ENCODE measurements around the gene PCSK1N.
"Not testable (repeated sequence)": the region's sequence is repeated elsewhere in the genome, so short reads cannot be mapped to it uniquely, and the experiment has no call there.

PCSK1N gene, protein sequence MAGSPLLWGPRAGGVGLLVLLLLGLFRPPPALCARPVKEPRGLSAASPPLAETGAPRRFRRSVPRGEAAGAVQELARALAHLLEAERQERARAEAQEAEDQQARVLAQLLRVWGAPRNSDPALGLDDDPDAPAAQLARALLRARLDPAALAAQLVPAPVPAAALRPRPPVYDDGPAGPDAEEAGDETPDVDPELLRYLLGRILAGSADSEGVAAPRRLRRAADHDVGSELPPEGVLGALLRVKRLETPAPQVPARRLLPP

DNA sequence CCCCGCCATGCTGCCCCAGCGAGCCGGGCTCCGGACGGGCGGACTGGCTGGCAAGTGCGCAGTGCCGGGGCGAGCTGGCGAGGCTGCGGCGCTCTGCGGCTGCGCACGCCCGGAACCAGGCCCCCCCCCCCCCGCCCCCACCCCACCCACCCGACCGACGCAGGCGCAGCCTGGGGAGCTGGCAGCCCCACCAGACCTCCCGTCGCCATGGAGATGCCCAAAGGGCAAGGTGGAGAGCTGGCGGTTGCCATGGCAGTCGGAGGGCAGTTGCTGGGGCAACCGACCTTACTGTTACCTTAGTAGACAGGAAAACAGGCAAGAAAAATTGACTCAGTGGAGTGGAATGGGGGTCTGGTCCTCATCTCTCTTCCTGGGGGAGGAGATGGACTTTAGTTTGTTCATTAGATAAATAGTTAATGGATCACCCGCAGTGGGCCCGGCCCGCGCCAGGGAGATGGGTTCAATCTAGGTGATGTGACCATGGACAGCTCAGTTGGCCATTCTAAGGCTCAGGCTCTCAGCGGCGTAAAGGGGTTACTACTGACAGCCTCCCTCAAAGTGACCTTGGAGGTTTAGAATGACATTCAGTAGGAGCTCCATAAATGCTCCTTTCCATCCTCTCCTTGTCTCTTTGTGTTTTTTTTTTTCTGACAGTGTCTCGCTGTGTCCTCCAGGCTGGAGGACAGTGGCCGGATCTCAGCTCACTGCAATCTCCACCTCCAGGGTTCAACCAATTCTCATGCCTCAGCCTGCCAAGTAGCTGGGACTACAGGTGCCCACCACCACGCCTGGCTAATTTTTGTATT, at the start of gene PCSK1N:
Gene PCSK1N (minus strand): TSS at position 87 of the 806 bp plus-strand sequence. CDS start 78 bp downstream, at position 9.
- ATAC-seq (no peak), DNase-seq (ENCODE audit: low spot score in 2 of 2) (no peak)
- Mint-ChIP-seq H3K4me1 (peaks cover 14% of the 10 kb centered on the region), H3K27ac (no peak within 1 kb of the TSS), H3K9me3 (no peaks in the 10 kb centered on the region), H3K4me3 (peak within 1 kb of the TSS; percentile 66), H3K36me3 (no peaks in the 10 kb centered on the region)

DNA sequence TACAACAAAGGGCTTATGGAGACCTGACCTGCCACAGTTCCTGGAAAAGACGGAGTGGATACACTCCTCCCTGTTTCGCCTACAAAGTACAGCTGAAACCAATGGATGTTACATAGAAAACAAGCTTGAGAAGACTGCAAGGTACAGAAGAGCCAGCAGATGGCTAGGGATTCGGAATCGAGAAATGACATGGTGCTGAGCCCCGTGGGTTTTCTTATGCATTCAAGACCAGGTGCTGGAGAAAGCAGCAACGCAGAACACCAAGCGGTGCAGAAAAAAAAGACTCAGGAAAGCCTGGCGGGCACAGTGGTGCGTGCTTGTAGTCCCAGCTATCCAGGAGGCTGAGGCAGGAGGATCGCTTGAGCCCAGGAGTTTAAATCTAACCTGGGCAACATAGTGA, 48.3 kb upstream of the PCSK1N start:
- ATAC-seq, result no peak
- Mint-ChIP-seq H3K36me3 (no peaks in the 10 kb centered on the region), H3K27ac (no peak overlapping the region), H3K9me3 (no peaks in the 10 kb centered on the region), H3K4me3 (no peak overlapping the region), H3K4me1 (no peaks in the 10 kb centered on the region)
- no peak for DNase-seq (ENCODE audit: low spot score in 2 of 2)

DNA sequence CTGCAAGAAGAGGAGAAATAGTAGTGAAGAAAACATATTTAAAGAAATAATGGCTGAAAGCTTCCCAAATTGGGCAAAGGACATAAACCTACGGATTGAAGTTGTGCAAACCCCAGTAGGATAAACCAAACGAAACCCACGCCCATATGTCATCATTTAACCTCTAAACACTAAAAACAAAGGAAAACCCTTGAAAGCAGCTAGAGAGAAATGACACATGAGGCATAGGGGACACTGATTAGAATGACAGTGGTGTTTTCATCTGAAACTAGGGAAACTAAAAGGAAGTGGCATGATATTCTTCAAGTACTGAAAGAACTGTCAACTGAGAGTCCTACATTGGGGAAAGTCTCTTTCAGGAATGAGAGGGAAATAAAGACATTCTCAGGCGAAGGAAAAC, 41.5 kb upstream of the PCSK1N start:
- not testable (repeated sequence) for H3K4me3 Mint-ChIP-seq; H3K4me1 Mint-ChIP-seq; DNase-seq (ENCODE audit: low spot score in 2 of 2); ATAC-seq; H3K36me3 Mint-ChIP-seq; H3K27ac Mint-ChIP-seq; H3K9me3 Mint-ChIP-seq

DNA sequence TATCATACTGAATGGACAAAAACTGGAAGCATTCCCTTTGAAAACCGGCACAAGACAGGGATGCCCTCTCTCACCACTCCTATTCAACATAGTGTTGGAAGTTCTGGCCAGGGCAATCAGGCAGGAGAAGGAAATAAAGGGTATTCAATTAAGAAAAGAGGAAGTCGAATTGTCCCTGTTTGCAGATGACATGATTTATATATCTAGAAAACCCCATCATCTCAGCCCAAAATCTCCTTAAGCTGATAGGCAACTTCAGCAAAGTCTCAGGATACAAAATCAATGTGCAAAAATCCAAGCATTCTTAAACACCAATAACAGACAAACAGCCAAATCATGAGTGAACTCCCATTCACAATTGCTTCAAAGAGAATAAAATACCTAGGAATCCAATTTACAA, 36.6 kb upstream of the PCSK1N start:
- not testable (repeated sequence) for DNase-seq (ENCODE audit: low spot score in 2 of 2); H3K27ac Mint-ChIP-seq; H3K4me1 Mint-ChIP-seq; H3K4me3 Mint-ChIP-seq; H3K36me3 Mint-ChIP-seq; ATAC-seq; H3K9me3 Mint-ChIP-seq

DNA sequence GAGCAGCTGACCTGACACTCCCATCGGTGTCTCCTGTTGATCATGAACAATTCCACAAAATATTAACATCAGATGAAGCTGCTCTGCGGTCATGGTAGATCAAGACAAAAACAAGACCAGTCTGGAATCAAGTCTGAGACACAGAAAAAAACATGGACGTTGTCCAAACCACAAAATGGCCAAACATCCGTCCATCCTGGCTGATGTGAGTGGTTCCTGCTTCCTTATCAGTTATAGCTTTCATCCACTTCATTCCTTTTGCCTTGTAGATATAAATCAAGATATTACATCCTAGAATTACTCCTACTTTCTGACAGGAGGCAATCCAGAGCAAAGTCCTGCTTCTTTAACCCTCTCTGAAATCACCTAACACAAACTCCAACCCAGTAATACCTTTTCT, 28.8 kb upstream of the PCSK1N start:
- no peaks in the 10 kb centered on the region for H3K9me3 Mint-ChIP-seq
- no peaks in the 10 kb centered on the region for H3K4me1 Mint-ChIP-seq
- DNase-seq (ENCODE audit: low spot score in 2 of 2), result no peak
- no peak overlapping the region for H3K27ac Mint-ChIP-seq
- no peak overlapping the region for H3K4me3 Mint-ChIP-seq
- H3K36me3 Mint-ChIP-seq, result no peaks in the 10 kb centered on the region
- ATAC-seq, result no peak

DNA sequence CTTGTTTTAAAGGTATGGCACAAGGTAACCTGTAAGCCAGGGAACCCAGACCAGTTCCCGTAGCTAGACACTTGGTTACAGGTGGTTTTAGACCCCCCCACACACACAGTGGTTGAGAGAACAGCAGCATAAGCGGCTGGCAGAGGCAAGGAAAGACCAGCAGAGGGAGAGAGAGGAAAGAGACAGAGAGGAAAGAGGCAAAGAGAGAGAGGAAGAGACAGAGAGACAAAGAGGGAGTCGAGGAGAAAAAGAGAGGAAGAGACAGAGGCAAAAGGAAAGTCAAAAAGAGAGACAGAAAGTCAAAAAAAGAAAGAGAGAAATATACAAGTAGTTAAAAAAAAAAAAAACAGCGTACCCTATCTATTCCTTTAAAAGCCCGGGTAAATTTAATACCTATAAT, 19.5 kb upstream of the PCSK1N start:
- Mint-ChIP-seq H3K9me3 (no peaks in the 10 kb centered on the region), H3K4me1 (peaks cover 10% of the 10 kb centered on the region)
- ATAC-seq, result no peak

DNA sequence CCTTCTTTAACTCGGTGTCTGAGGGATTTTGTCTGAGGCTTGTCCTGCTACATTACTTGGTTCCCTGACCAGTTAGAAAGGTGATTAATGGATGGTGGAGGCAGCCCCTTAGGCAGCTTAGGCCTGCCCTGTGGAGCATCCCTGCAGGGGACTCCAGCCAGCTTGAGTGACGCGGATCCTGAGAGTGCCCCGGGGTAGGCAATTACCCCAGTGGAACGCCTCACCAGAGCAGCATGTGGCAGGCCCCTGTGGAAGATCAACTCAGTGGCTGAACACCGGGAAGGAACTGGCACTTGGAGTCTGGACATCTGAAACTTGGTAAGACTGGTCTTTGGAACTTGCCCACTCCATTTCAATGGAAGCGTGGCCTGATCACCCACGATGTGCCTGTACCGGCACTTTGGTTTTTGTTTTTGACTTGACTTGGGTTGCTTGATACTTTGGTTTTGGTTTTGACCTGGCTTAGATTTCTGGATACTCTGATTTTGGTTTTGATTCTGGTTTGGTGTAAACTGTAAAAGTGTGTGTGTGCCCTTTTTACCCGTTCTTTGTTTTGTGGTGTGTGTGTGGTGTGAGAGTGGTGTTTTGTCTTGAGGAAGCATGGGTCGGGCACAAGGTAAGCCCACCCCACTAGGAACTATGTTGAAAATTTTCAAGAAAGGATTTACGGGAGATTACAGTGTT, 18.9 kb upstream of the PCSK1N start:
- not testable (repeated sequence) for H3K27ac Mint-ChIP-seq; H3K36me3 Mint-ChIP-seq; DNase-seq (ENCODE audit: low spot score in 2 of 2); H3K9me3 Mint-ChIP-seq; H3K4me3 Mint-ChIP-seq; ATAC-seq
- H3K4me1 Mint-ChIP-seq, result peaks cover 11% of the 10 kb centered on the region

More for the DNA sequence above, 19.5 kb upstream of the PCSK1N start:
- Mint-ChIP-seq H3K4me3 (no peak overlapping the region), H3K27ac (no peak overlapping the region), H3K36me3 (no peaks in the 10 kb centered on the region)
- no peak for DNase-seq (ENCODE audit: low spot score in 2 of 2)

DNA sequence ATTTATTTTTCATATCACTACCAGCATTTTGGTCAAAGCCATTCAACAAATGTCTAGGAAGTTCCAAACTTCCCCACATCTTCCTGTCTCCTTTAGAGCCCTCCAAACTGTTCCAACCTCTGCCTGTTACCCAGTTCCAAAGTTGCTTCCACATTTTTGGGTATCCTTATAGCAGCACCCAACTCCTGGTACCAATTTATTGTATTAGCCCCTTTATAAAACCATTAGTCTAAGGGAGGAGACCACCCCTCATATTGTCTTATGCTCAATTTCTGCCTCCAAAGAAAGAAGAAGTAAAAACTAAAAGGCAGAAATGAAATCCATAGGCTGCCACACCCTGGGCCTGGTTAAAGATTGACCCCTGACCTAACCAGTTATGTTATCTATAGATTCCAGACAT, 18.1 kb upstream of the PCSK1N start:
- not testable (repeated sequence) for H3K27ac Mint-ChIP-seq; H3K36me3 Mint-ChIP-seq; ATAC-seq; H3K4me3 Mint-ChIP-seq; DNase-seq (ENCODE audit: low spot score in 2 of 2); H3K9me3 Mint-ChIP-seq
- H3K4me1 Mint-ChIP-seq, result peaks cover 15% of the 10 kb centered on the region

DNA sequence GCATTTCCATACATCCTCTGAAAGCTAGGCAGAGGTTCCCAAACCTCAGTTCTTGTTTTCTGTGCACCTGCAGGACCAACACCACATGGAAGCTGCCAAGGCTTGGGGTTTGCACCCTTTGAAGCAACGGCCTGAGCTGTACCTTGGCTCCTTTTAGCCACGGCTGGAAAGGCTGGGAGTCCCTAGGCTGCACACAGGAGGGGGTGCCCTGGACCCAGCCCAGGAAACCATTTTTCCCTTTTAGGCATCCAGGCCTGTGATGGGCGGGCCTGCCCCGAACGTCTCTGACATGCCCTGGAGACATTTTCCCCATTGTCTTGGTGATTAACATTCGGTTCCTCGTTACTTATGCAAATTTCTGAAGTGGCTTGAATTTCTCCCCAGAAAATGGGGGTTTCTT, 17.4 kb upstream of the PCSK1N start:
- H3K27ac Mint-ChIP-seq, result no peak overlapping the region
- no peaks in the 10 kb centered on the region for H3K36me3 Mint-ChIP-seq
- H3K4me3 Mint-ChIP-seq, result no peak overlapping the region
- ATAC-seq, result no peak
- peaks cover 15% of the 10 kb centered on the region for H3K4me1 Mint-ChIP-seq
- no peak for DNase-seq (ENCODE audit: low spot score in 2 of 2)
- no peaks in the 10 kb centered on the region for H3K9me3 Mint-ChIP-seq

DNA sequence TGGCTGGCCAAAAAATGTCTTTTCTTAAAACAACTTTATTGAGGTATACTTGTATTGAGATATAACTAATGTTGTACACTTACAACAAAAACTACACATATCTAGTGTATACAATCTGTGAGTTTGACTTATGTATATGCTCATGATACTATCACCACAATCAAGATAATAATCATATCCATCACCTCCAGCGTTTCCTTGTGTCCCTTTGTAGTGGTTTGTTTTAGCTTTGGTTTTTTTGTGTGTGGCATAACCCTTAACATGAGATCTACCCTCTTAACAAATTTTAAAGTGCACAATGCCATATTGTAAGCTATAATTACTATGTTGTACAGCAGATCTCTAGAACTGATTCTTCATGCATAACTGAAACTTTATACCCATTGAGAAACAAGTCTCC, 13.4 kb upstream of the PCSK1N start:
- DNase-seq (ENCODE audit: low spot score in 2 of 2), result no peak
- Mint-ChIP-seq H3K36me3 (no peaks in the 10 kb centered on the region), H3K4me1 (peaks cover 5% of the 10 kb centered on the region), H3K9me3 (no peaks in the 10 kb centered on the region), H3K4me3 (no peak overlapping the region), H3K27ac (no peak overlapping the region)
- no peak for ATAC-seq

DNA sequence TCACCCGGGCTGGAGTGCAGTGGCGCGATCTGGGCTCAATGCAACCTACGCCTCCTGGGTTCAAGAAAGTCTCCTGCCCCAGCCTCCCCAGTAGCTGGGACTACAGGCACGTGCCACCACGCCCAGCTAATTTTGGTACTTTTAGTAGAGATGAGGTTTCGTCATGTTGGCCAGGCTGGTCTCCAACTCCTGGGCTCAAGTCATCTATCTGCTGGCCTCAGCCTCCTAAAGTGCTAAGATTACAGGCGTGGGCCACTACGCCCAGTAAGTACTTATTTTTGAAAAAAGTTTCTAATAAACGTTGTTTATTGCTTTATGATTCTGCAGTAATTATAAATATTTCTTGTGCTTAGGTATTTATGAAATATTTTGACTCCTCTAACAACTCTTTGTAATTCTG, 4.3 kb upstream of the PCSK1N start:
- no peak overlapping the region for H3K27ac Mint-ChIP-seq
- H3K4me3 Mint-ChIP-seq, result no peak overlapping the region
- H3K9me3 Mint-ChIP-seq, result no peaks in the 10 kb centered on the region
- DNase-seq (ENCODE audit: low spot score in 2 of 2) (no peak), ATAC-seq (no peak)
- H3K4me1 Mint-ChIP-seq, result peaks cover 4% of the 10 kb centered on the region
- H3K36me3 Mint-ChIP-seq, result no peaks in the 10 kb centered on the region

DNA sequence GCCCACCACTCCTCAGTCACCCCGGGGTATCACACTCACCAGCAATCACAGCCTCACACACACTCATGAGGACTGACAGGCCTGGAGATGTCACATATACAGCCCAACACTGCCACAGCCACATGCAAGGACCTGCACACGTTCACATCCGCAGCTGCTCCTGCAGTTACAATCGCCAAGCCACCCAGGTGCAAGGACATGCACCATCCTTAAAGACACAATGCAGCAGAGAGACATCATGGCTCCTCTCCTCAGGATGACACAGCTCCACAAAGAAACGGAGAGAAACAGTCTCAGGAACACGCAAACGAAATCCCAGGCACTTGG, 1.1 kb downstream of the PCSK1N start:
- H3K36me3 Mint-ChIP-seq, result no peaks in the 10 kb centered on the region
- H3K4me3 Mint-ChIP-seq, result peak overlapping the region; percentile 66
- no peak for ATAC-seq
- H3K4me1 Mint-ChIP-seq, result peaks cover 14% of the 10 kb centered on the region
- H3K9me3 Mint-ChIP-seq, result no peaks in the 10 kb centered on the region
- no peak overlapping the region for H3K27ac Mint-ChIP-seq
- DNase-seq (ENCODE audit: low spot score in 2 of 2), result no peak

DNA sequence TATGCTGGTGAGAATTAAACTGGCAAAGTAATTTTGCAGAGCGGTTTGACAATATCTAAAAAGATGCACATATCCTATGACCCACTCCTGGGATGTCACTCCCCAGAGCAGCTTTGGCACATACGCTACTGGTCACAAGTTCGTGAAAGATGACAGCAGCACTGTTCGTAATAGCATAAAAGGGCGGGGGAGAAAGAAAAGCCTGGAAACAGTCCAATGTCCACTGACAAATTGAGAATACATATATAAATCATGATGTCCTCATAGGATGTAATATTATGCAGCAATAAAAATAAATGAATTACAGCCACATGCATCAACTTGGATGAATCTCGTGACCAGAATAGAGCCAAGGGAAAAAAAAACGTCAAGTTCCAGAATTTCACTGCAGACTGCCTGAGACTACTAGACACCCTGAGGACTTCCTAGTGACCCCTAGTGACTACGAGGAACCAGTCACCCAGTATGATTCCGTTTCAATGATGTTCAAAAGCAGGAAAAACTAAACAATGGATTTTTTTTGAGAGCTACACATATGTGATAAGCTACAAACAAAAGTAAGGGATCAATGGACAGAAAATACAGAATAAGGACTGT, 1.8 kb downstream of the PCSK1N start:
- DNase-seq (ENCODE audit: low spot score in 2 of 2) (no peak), ATAC-seq (no peak)
- Mint-ChIP-seq H3K9me3 (no peaks in the 10 kb centered on the region), H3K4me3 (no peak overlapping the region), H3K27ac (no peak overlapping the region), H3K4me1 (peaks cover 14% of the 10 kb centered on the region), H3K36me3 (no peaks in the 10 kb centered on the region)

DNA sequence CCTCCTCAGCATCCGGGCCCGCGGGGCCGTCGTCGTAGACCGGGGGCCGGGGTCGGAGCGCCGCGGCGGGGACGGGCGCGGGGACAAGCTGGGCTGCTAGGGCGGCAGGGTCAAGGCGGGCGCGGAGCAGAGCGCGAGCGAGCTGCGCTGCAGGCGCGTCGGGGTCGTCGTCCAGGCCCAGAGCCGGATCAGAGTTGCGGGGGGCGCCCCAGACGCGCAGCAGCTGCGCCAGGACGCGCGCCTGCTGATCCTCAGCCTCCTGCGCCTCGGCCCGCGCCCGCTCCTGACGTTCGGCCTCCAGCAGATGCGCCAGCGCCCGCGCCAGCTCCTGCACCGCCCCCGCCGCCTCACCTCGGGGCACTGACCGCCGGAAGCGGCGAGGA, 3.5 kb downstream of the PCSK1N start:
- Mint-ChIP-seq H3K36me3 (no peaks in the 10 kb centered on the region), H3K9me3 (no peaks in the 10 kb centered on the region), H3K27ac (no peak overlapping the region), H3K4me1 (peaks cover 20% of the 10 kb centered on the region), H3K4me3 (no peak overlapping the region)
- ATAC-seq (no peak), DNase-seq (ENCODE audit: low spot score in 2 of 2) (no peak)

DNA sequence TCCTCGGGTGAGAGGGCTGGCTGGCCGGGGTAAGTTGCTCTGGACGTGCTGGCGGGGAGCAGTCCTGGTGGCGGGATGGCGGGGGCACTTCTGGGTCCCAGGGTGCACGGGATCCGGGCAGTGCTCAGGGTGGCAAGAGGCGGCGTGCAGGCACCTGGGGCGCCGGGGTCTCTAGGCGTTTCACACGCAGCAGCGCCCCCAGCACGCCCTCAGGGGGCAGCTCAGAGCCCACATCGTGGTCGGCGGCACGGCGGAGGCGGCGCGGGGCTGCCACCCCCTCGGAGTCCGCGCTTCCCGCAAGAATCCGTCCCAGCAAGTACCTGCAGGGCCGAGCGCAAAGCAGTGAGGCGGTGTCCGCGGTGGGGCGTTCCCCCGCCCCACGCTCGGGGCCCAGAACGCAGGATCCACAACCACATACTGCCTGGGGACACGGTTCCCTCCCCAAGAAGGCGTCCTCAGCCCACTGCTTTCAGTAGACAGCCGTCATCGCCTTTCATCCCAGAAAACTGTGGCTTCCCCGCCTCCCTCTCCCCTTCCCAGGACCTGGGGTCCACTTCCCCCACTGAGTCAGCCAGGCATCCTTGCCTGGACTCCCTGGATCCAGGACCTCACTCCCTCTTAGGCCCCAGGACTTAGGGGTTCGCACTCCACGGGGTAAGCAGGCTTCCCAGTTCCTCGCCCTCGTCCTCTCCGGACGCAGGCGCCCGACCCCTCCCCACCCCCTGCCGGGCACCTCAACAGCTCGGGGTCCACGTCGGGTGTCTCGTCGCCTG, 4.1 kb downstream of the PCSK1N start:
- Mint-ChIP-seq H3K9me3 (no peaks in the 10 kb centered on the region), H3K27ac (no peak overlapping the region), H3K4me1 (peaks cover 20% of the 10 kb centered on the region), H3K36me3 (no peaks in the 10 kb centered on the region), H3K4me3 (no peak overlapping the region)
- no peak for DNase-seq (ENCODE audit: low spot score in 2 of 2)
- ATAC-seq, result no peak
